K562 (cell line): ENCODE measurements around the gene TTC4.

Source experiments
- FOXJ3 ChIP-seq: sonication (generic); formaldehyde crosslinking; IDR thresholded peaks from 2 replicates; pipeline ENCODE4 v1.4.0; 2020; ENCODE audit warnings: mild to moderate bottlenecking, missing genetic modification reagents
- MTA1 ChIP-seq: fragments of 450-650 bp; IDR thresholded peaks from 2 replicates; pipeline ENCODE4 v1.6.1; 2017; ENCODE audit warnings: borderline replicate concordance
- MYC ChIP-seq, 2 experiments: fragments of 250-450 bp in 1 of 2; sonication (Bioruptor Pico) in 1 of 2; IDR thresholded peaks; 2 replicates each; pipeline versions ENCODE4 v1.5.1 to v1.6.1; 2012 to 2021; ENCODE audit warnings: low read depth in 2 of 2, borderline replicate concordance in 1 of 2, improper control_type of control experiment in 1 of 2, low read length in 1 of 2, mild to moderate bottlenecking in 1 of 2, moderate library complexity in 1 of 2
- TAF1 ChIP-seq: IDR thresholded peaks from 2 replicates; pipeline ENCODE4 v1.6.1; 2011; ENCODE audit warnings: mild to moderate bottlenecking, low read length, moderate library complexity; ENCODE audit not compliant: insufficient read depth, control insufficient read depth, severe bottlenecking; ENCODE audit errors: extremely low read depth
- TF ChIP-seq, protein P1 (sequence below): fragments of 150-350 bp; IDR thresholded peaks from 2 replicates; pipeline ENCODE4 v1.6.1; 2014; ENCODE audit warnings: low read depth, mild to moderate bottlenecking, low read length, borderline replicate concordance

DNA sequence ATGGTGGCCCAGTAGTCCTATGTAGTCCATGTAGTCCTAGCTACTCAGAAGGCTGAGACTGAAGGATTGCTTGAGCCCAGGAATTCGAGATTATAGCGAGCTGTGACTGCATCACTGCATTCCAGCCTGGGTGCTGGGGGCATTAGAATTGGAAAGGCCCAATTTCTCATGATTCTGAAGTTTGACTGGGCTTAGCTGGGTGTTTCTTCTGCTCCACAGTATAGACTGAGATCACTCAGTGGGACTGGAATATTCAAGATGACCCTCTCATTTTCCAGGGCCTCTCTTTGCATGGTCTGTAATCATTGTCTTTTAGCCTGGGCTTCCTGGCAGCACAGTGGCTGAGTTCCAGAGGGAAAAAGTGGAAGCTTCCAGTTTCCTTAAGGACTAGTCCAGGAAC, 47.9 kb upstream of the TTC4 start:
- TF ChIP-seq TAF1 (no peak), MYC (IDR thresholded peaks at IDR 0.05; ENCODE audit: low read depth, low read length) (no peak), MYC (CRISPR knock-in tag; IDR thresholded peaks at IDR 0.05; ENCODE audit: borderline replicate concordance, low read depth) (no peak), FOXJ3 (CRISPR knock-in tag) (no peak), MTA1 (no peak)
- TF ChIP-seq, protein P1, sequence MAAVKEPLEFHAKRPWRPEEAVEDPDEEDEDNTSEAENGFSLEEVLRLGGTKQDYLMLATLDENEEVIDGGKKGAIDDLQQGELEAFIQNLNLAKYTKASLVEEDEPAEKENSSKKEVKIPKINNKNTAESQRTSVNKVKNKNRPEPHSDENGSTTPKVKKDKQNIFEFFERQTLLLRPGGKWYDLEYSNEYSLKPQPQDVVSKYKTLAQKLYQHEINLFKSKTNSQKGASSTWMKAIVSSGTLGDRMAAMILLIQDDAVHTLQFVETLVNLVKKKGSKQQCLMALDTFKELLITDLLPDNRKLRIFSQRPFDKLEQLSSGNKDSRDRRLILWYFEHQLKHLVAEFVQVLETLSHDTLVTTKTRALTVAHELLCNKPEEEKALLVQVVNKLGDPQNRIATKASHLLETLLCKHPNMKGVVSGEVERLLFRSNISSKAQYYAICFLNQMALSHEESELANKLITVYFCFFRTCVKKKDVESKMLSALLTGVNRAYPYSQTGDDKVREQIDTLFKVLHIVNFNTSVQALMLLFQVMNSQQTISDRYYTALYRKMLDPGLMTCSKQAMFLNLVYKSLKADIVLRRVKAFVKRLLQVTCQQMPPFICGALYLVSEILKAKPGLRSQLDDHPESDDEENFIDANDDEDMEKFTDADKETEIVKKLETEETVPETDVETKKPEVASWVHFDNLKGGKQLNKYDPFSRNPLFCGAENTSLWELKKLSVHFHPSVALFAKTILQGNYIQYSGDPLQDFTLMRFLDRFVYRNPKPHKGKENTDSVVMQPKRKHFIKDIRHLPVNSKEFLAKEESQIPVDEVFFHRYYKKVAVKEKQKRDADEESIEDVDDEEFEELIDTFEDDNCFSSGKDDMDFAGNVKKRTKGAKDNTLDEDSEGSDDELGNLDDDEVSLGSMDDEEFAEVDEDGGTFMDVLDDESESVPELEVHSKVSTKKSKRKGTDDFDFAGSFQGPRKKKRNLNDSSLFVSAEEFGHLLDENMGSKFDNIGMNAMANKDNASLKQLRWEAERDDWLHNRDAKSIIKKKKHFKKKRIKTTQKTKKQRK, result no peak
